Activated CD4-positive, alpha-beta T cell treated with anti-CD3 and anti-CD28 coated beads, Interleukin-2, amount 10 ng/mL, durations not matched to agents 7 days and 5 days (primary cell): ENCODE results near the gene TAMM41. TPM values are rescaled to one million over a fixed set of nuclear protein-coding genes. Genes with fewer than 3 reads are reported as not detected.
"Not testable (repeated sequence)": the region's sequence is repeated elsewhere in the genome, so short reads cannot be mapped to it uniquely, and the experiment has no call there.

Experiments
- CTCF ChIA-PET: fragments of 350-600 bp; sonication (Branson Sonifier 250); formaldehyde crosslinking; loops from one replicate; lab custom pipeline; 2021; ENCODE audit warnings: antibody characterized with exemption; lab: Charles Lee
- POLR2A ChIA-PET: fragments of 350-600 bp; sonication (Branson Sonifier 250); formaldehyde crosslinking; loops from one replicate; lab custom pipeline; 2021; ENCODE audit warnings: antibody characterized with exemption; lab: Charles Lee
- DNase-seq: peaks from one replicate; pipeline ENCODE4 v3.0.0-alpha.2; 2020
- H3K27ac Mint-ChIP-seq: one replicate; pipeline ENCODE4 v1.8.0; 2021; ENCODE audit warnings: mild to moderate bottlenecking, moderate library complexity, mixed read lengths
- H3K27me3 Mint-ChIP-seq: one replicate; pipeline ENCODE4 v1.8.0; 2021; ENCODE audit warnings: mixed read lengths
- H3K36me3 Mint-ChIP-seq: one replicate; pipeline ENCODE4 v1.8.0; 2021; ENCODE audit warnings: low read depth, mixed read lengths
- H3K4me1 Mint-ChIP-seq: one replicate; pipeline ENCODE4 v1.8.0; 2021; ENCODE audit warnings: mixed read lengths
- H3K4me3 Mint-ChIP-seq: one replicate; pipeline ENCODE4 v1.8.0; 2021; ENCODE audit warnings: mild to moderate bottlenecking, moderate library complexity, mixed read lengths
- H3K9me3 Mint-ChIP-seq: one replicate; pipeline ENCODE4 v1.8.0; 2021; ENCODE audit warnings: mixed read lengths
- total RNA-seq, 2 experiments: library from RNA; stranded (reverse); gene quantifications; one replicate each; pipeline ENCODE4 v1.2.3, GENCODE V29; 2021

Gene TAMM41
- total RNA-seq, 2 experiments from 2014 or later, result 25.8 to 26.6 TPM

DNA sequence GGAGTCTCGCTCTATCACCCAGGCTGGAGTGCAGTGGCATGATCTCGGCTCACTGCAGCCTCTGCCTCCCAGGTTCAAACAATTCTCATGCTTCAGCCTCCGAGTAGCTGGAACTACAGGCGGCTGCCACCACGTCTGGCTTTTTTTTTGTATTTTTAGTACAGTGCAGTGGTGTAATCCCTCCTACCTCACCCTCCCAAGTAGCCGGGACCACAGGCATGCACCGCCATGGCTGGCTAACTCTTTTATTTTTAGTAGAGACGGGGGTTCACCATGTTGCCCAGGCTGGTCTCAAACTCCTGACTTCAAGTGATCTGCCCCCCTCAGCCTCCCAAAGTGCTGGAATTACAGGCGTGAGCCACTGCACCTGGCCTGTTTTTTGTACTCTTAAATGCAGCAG lies 98.4 kb downstream of the TAMM41 start:
- H3K9me3 Mint-ChIP-seq, H3K36me3 Mint-ChIP-seq, H3K4me3 Mint-ChIP-seq, H3K27ac Mint-ChIP-seq, H3K27me3 Mint-ChIP-seq, DNase-seq, H3K4me1 Mint-ChIP-seq, CTCF ChIA-PET, POLR2A ChIA-PET: not testable (repeated sequence)

Other genes starting within 250 kb of the TAMM41 start
- gene VGLL4, start 203.0 kb downstream of the TAMM41 start, total RNA-seq, result 10 to 100 TPM; 34.2 to 35.5 TPM
- gene SYN2, start 157.5 kb upstream of the TAMM41 start, total RNA-seq, result not detected